Activated CD8-positive, alpha-beta memory T cell treated with anti-CD3 and anti-CD28 coated beads, Interleukin-2, amount 10 ng/mL, durations not matched to agents 7 days and 5 days (primary cell): ENCODE measurements around the gene HNRNPUL1. TPM values are rescaled to one million over a fixed set of nuclear protein-coding genes. Genes with fewer than 3 reads are reported as not detected.

Experiments
- ATAC-seq: fragments of 150-1000 bp; cut with Tn5 transposase; one replicate; pipeline ENCODE4 v1.10.0; 2021; ENCODE audit warnings: moderate library complexity
- CTCF ChIA-PET: fragments of 350-600 bp; sonication (Branson Sonifier 250); formaldehyde crosslinking; loops from one replicate; lab custom pipeline; 2021; ENCODE audit warnings: antibody characterized with exemption; lab: Charles Lee
- DNase-seq: peaks from one replicate; pipeline ENCODE4 v3.0.0-alpha.2; 2020
- H3K27ac Mint-ChIP-seq: one replicate; pipeline ENCODE4 v1.8.0; 2021; ENCODE audit warnings: mild to moderate bottlenecking, mixed read lengths
- H3K27me3 Mint-ChIP-seq: one replicate; pipeline ENCODE4 v1.8.0; 2021; ENCODE audit warnings: mixed read lengths
- H3K36me3 Mint-ChIP-seq: one replicate; pipeline ENCODE4 v1.8.0; 2021; ENCODE audit warnings: mild to moderate bottlenecking, mixed read lengths
- H3K4me1 Mint-ChIP-seq: one replicate; pipeline ENCODE4 v1.8.0; 2021; ENCODE audit warnings: mixed read lengths
- H3K4me3 Mint-ChIP-seq: one replicate; pipeline ENCODE4 v1.8.0; 2021; ENCODE audit warnings: mild to moderate bottlenecking, moderate library complexity, mixed read lengths
- H3K9me3 Mint-ChIP-seq: one replicate; pipeline ENCODE4 v1.8.0; 2022; ENCODE audit warnings: low read depth, mixed read lengths
- total RNA-seq, 2 experiments: library from RNA; stranded (reverse); gene quantifications; one replicate each; pipeline ENCODE4 v1.2.3, GENCODE V29; 2021

Gene HNRNPUL1
- total RNA-seq, 2 experiments from 2014 or later: 342 to 348 TPM

DNA sequence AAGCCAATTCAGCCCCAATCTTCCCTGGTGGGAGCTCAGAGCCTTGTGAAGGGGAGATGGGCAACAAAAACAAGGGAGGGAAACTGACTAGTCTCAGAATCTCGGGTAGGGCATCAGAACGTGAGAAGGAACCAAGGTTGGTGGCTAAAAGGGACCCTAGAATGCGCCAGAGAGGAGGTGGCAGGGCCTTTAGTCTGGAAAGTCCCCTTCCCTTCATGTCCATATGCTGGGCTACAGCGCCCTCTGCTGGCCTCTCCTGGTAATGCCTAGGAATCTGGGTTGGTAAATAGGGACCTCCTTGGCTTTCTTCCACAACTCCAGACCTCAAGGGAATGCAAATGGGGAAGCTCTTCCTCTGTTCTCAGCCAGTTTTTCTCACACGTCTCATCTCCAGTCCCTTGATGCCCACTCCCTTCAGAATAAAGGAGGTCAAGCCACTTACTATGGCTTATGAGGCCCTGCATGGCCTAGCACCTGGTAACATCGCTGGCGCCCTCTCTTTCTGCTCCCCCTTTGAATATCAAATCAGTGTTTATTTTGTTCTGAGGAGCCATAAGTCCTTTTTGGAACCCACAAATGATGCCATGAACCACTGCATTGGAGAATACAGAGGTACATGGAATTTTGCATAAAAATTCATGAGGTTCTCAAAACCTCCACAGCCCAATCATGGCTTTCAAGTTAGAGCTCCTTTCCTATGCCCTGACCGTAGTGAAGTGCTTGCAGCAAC lies 44.4 kb downstream of the HNRNPUL1 start:
- H3K4me1 Mint-ChIP-seq: peaks cover 82% of the 10 kb centered on the region
- H3K27me3 Mint-ChIP-seq: no peaks in the 10 kb centered on the region
- H3K9me3 Mint-ChIP-seq: no peaks in the 10 kb centered on the region
- DNase-seq (peak; percentile 95), ATAC-seq (peak; percentile 50)
- H3K4me3 Mint-ChIP-seq: peak overlapping the region; percentile 95
- CTCF ChIA-PET: interaction anchor here (0.8 to 11.7 kb wide), 31 partner anchors 9 to 647 kb away, joined by 3 to 110 read pairs (median 5); partner anchors contain the start of genes B9D2 and HNRNPUL1
- H3K27ac Mint-ChIP-seq: peak overlapping the region; percentile 94
- H3K36me3 Mint-ChIP-seq: peaks cover 57% of the 10 kb centered on the region

DNA sequence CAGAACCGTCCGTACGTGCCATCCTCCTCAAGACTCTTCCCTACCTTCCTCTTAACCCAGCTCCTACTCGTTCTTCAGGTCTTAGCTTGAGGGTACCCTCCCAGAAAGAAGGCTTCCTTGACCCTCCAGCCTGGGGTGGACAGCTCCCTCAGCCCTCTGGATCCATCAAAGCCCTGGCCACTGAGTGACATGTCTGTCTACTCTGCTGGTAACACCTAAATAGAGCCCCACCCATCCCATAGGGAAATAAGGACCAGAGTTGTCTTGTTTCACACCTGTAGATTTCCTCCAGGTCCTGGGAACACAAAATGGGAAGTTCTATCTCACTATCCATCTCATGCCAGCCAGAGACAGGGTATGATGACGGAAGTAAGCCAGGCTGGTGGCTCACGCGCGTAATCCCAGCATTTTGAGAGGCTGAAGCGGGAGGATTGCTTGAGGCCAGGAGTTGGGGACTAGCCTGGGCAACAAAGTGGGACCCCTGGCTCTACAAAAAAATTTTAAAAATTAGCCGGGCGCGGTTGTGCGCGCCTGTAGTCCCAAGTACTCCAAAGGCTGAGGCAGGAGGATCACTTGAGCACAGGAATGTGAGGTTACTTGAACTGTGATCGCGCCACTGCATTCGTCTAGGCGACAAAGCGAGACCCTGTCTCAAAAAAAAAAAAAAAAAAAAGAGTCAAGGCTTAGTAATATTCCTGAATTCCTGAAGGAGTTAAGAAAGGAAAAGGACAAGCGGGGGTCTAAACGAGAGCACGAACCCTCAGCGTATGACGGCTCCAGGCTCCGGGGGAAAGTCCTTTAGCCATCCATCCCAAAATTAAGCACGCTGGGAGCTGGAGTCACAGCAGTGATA lies 45.2 kb downstream of the HNRNPUL1 start:
- peaks cover 52% of the 10 kb centered on the region for H3K36me3 Mint-ChIP-seq
- peak overlapping the region; percentile 94 for H3K27ac Mint-ChIP-seq
- ATAC-seq: no peak
- peak overlapping the region; percentile 95 for H3K4me3 Mint-ChIP-seq
- CTCF ChIA-PET: interaction anchor here (0.7 to 11.7 kb wide), 33 partner anchors 7 to 647 kb away, joined by 3 to 110 read pairs (median 5); partner anchors contain the start of genes B9D2 and HNRNPUL1
- peaks cover 76% of the 10 kb centered on the region for H3K4me1 Mint-ChIP-seq
- DNase-seq: no peak
- no peaks in the 10 kb centered on the region for H3K9me3 Mint-ChIP-seq
- no peaks in the 10 kb centered on the region for H3K27me3 Mint-ChIP-seq

DNA sequence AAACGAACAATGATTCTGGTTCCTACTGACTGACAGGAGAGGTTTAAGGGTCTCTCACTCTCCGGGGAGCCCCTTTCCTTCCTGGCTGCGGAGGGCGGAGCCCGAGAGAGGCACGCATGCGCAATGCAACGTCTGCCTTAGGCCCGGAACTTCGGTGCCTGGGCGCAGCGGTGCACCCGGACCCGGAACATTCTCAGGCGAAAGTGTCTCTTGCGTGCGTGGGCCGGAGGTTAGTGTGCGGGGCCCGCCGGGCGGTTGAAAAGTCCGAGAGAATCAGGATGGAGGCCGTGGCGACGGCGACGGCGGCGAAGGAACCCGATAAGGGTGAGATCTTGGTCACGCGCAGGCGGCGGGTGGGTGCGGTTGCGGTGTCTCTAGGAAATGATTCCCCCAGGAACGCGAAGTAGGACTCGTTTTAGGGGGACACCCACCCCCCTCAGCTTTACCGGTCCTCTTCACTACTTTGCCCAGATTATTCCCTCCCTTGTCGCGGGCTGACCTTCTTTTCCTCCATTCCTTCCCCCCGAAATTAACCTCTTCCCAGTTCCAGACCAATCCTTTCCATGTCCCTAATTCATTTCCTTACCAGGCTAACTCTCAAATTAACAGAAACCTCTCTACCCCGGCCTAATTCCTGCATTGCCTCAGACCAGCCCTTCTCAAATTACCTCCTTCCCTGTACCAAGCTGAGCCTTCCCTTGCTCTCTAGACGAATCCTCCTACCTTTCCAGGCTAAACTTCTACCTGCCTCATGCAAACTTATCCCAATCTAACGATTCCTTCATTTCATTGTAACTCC lies 46.1 kb downstream of the HNRNPUL1 start, which contains the start of gene CCDC97:
Gene CCDC97, plus strand, starts transcription at position 140 of the 799 bp plus-strand sequence. Its CDS starts 139 bp downstream, at position 279.
- DNase-seq (peak; percentile 93), ATAC-seq (peak; percentile 72)
- peak within 1 kb of the TSS; percentile 95 for H3K4me3 Mint-ChIP-seq
- H3K4me1 Mint-ChIP-seq: peaks cover 69% of the 10 kb centered on the region
- no peaks in the 10 kb centered on the region for H3K27me3 Mint-ChIP-seq
- H3K36me3 Mint-ChIP-seq: peaks cover 46% of the 10 kb centered on the region
- H3K27ac Mint-ChIP-seq: peak within 1 kb of the TSS; percentile 94
- H3K9me3 Mint-ChIP-seq: no peaks in the 10 kb centered on the region
- CTCF ChIA-PET: interaction anchor here (0.7 to 11.7 kb wide), 9 partner anchors 8 to 166 kb away, joined by 3 to 110 read pairs (median 6); partner anchors contain the start of gene HNRNPUL1

DNA sequence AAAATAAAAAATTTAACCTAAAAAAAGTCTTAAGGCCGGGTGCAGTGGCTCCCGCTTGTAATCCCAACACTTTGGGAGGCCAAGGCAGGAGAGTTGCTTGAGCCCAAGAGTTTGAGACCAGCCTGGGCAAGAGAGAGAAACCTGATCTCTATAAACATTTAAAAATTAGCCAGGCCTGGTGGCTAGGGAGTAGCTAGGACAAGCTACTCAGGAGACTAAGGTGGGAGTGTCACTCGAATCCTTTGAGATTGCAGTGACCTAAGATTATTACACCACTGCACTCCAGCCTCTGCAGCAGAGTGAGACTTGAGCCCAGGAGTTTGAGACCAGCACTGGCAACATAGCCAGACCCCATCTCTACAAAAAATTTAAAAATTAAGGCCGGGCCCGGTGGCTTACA lies 46.9 kb downstream of the HNRNPUL1 start:
- Mint-ChIP-seq H3K27ac (no peak overlapping the region), H3K9me3 (no peaks in the 10 kb centered on the region), H3K4me3 (peak overlapping the region; percentile 95), H3K4me1 (peaks cover 63% of the 10 kb centered on the region), H3K36me3 (peaks cover 42% of the 10 kb centered on the region), H3K27me3 (no peaks in the 10 kb centered on the region)
- DNase-seq (no peak), ATAC-seq (no peak)
- CTCF ChIA-PET: interaction anchor here (1.4 to 11.7 kb wide), 5 partner anchors 9 to 107 kb away, joined by 4 to 110 read pairs (median 9); partner anchors contain the start of gene HNRNPUL1

DNA sequence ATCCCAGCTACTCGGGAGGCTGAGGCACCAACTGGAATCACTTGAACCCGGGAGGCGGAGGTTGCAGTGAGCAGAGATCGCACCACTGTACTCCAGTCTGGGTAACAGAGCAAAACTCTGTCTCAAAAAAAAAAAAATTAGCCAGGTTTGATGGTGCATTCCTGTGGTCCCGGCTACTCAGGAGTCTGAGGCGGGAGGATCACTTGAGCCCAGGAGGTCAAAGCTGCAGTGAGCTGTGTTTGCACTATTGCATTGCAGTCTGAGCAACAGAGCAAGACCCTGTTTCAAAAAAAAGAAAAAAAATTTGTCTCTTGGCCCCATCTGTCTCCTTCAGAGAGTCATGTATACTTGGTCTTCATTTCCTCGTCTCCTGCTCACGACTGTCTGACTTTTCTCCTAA lies 47.4 kb downstream of the HNRNPUL1 start:
- Mint-ChIP-seq H3K9me3 (no peaks in the 10 kb centered on the region), H3K36me3 (peaks cover 43% of the 10 kb centered on the region), H3K27ac (peak overlapping the region; percentile 48), H3K4me3 (peak overlapping the region; percentile 51), H3K27me3 (no peaks in the 10 kb centered on the region), H3K4me1 (peaks cover 59% of the 10 kb centered on the region)
- ATAC-seq (no peak), DNase-seq (no peak)
- CTCF ChIA-PET: interaction anchor here (1.5 to 11.7 kb wide), 4 partner anchors 9 to 47 kb away, joined by 4 to 110 read pairs (median 20); partner anchors contain the start of gene HNRNPUL1

GRCh38 chr19:41316306-41316920 lies 52.2 kb downstream of the HNRNPUL1 start:
- CTCF ChIA-PET: interaction anchor here (0.8 to 1.2 kb wide), 2 partner anchors 8 to 112 kb away, joined by 3 to 6 read pairs; no protein-coding TSS in a partner anchor
- DNase-seq (no peak), ATAC-seq (no peak)
- Mint-ChIP-seq H3K27me3 (no peaks in the 10 kb centered on the region), H3K4me3 (no peak overlapping the region), H3K9me3 (no peaks in the 10 kb centered on the region), H3K27ac (no peak overlapping the region), H3K4me1 (peaks cover 26% of the 10 kb centered on the region), H3K36me3 (peaks cover 48% of the 10 kb centered on the region)

DNA sequence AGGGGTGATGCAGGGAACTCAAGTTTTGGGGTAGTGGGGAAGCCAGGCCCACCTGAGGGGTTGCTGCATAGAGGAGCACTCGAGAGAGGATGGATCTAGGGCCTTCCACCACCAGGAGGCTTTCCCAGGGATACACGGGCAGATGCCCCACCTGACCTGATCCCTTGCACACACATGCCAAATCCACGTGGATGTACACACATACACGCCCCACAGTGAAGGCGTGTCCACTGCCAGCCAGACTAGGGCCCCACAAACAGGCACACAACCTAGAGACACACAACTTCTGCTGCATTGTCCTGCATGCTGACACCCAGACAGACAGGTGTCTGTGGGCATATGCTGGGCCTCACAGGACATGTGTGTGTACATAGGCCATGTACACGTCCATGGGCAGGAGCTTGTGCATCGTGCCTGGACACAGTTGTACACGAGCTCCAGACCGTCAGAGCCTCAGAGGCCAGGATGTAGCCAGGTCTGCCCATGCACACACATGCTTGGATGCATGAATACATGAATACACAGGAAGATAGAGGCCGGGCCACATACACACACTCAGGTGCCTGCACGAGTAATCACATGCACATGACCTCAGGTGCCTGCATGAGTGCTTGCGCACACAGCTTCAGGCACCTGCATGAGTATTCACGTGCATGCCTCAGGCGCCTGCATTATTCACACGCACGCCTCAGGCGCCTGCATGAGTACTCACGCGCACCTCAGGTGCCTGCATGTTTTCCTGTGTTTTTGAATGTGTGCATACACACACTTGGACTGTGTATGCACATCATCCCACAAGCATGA lies 54.7 kb downstream of the HNRNPUL1 start:
- H3K36me3 Mint-ChIP-seq: peaks cover 38% of the 10 kb centered on the region
- H3K27me3 Mint-ChIP-seq: no peaks in the 10 kb centered on the region
- DNase-seq: no peak
- peaks cover 15% of the 10 kb centered on the region for H3K4me1 Mint-ChIP-seq
- no peak overlapping the region for H3K4me3 Mint-ChIP-seq
- no peaks in the 10 kb centered on the region for H3K9me3 Mint-ChIP-seq
- H3K27ac Mint-ChIP-seq: peak overlapping the region; percentile 13
- CTCF ChIA-PET: interaction anchor here (0.6 kb wide), 1 partner anchor 182 kb away, joined by 4 read pairs; no protein-coding TSS in a partner anchor
- no peak for ATAC-seq

DNA sequence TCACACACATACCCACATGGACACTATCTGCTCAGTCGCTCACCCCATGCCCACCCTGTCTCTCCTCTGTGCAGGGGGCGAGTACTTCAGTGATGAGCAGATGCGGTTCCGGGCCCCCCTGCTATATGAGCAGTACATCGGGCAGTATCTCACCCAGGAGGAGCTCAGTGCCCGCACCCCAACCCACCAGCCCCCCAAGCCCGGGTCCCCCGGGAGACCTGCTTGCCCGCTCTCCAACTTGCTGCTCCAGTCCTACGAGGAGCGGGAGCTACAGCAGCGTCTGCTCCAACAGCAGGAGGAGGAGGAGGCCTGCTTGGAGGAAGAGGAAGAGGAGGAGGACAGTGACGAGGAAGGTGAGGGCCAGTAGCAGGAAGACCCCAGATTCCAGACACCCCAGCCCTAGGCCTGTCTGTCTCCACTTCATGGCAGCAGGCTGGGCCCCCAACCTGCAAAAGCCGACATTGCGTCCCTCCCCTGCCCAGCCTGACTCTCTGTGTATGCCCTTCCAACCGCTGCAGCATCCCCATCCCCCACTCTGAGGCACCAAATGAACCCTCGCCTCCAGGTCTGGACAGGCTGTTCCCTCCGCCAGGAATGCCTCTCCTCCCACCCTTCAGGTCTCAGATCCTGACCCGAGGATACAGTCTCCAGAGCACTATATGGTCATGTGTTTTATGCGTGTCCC lies 55.5 kb downstream of the HNRNPUL1 start:
- DNase-seq: no peak
- H3K27me3 Mint-ChIP-seq: no peaks in the 10 kb centered on the region
- ATAC-seq: no peak
- H3K9me3 Mint-ChIP-seq: no peaks in the 10 kb centered on the region
- H3K4me1 Mint-ChIP-seq: peaks cover 15% of the 10 kb centered on the region
- CTCF ChIA-PET: interaction anchor here (1.2 kb wide), 1 partner anchor 12 kb away, joined by 3 read pairs; no protein-coding TSS in a partner anchor
- H3K36me3 Mint-ChIP-seq: peaks cover 34% of the 10 kb centered on the region
- H3K27ac Mint-ChIP-seq: no peak overlapping the region
- H3K4me3 Mint-ChIP-seq: no peak overlapping the region

- peaks cover 19% of the 10 kb centered on the region for H3K4me1 Mint-ChIP-seq
- no peak for ATAC-seq
Measured at GRCh38 chr19:41320185-41320518, 56.0 kb downstream of the HNRNPUL1 start.

DNA sequence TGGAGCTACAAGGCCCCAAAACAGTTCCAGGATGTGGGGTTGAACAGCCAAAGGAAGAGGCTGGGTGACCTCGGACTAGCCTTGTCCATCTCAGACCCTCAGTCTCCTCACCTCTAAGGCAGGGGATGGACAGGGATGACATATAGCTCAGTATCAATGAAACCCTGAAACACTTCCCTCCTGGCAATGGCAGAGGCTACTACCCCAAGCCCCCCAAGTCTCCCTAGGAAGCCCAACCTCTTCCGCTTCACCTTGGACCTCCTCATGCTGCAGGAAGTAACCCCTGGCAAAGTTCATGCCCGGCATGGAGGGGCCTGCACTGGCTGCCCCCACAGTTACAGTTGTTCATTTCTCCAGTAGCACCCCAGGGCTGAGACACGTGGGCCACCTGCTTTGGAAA lies 56.4 kb downstream of the HNRNPUL1 start:
- CTCF ChIA-PET: interaction anchor here (1.2 kb wide), 1 partner anchor 13 kb away, joined by 3 read pairs; no protein-coding TSS in a partner anchor
- ATAC-seq: no peak
- H3K36me3 Mint-ChIP-seq: peaks cover 37% of the 10 kb centered on the region
- H3K9me3 Mint-ChIP-seq: no peaks in the 10 kb centered on the region
- H3K27me3 Mint-ChIP-seq: no peaks in the 10 kb centered on the region
- peaks cover 23% of the 10 kb centered on the region for H3K4me1 Mint-ChIP-seq
- H3K4me3 Mint-ChIP-seq: no peak overlapping the region
- no peak for DNase-seq
- H3K27ac Mint-ChIP-seq: no peak overlapping the region

More at GRCh38 chr19:41320185-41320518, 56.0 kb downstream of the HNRNPUL1 start:
- no peak for DNase-seq
- Mint-ChIP-seq H3K27me3 (no peaks in the 10 kb centered on the region), H3K27ac (no peak overlapping the region), H3K4me3 (no peak overlapping the region), H3K36me3 (peaks cover 37% of the 10 kb centered on the region), H3K9me3 (no peaks in the 10 kb centered on the region)
- CTCF ChIA-PET: interaction anchor here (1.2 kb wide), 1 partner anchor 12 kb away, joined by 3 read pairs; no protein-coding TSS in a partner anchor

GRCh38 chr19:41321204-41321599 lies 57.0 kb downstream of the HNRNPUL1 start:
- no peak overlapping the region for H3K27ac Mint-ChIP-seq
- no peaks in the 10 kb centered on the region for H3K27me3 Mint-ChIP-seq
- no peaks in the 10 kb centered on the region for H3K9me3 Mint-ChIP-seq
- DNase-seq: no peak
- H3K4me1 Mint-ChIP-seq: peaks cover 22% of the 10 kb centered on the region
- no peak for ATAC-seq
- CTCF ChIA-PET: interaction anchor here (1.2 to 1.4 kb wide), 3 partner anchors 32 to 37 kb away, joined by 4 to 11 read pairs (median 6); partner anchors contain the start of gene TGFB1
- H3K36me3 Mint-ChIP-seq: peaks cover 35% of the 10 kb centered on the region
- H3K4me3 Mint-ChIP-seq: no peak overlapping the region
